ENCODE results near the gene TAMALIN.

TAMALIN gene

GRCh38 chr12:52038447-52038846 is 31.7 kb downstream of the TAMALIN start:
- FAIRE-seq: no peak

- no peak for FAIRE-seq
Observed at GRCh38 chr12:52041035-52041434, 34.3 kb downstream of the TAMALIN start.

DNA sequence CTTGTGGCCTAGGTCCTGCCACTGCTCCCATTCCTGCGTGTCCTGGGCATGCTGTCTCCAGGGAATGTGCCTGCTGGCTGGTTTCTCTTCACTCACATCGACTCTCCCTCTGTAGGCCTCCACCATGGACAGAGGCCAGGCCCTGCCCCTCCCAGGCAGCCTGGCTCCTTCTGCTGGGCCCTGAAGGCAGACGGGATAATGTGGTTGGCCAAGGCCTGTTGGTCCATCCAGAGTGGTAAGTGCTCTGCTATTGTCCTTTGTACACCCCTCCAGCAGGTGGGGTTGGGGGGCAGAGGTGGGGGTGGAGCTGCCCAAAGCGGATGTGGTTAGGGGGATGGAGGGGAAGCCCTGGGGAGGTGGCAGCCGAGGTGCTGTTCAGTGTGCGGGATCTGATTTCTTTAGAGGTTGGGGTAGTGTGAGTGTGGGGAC is 35.0 kb downstream of the TAMALIN start:
- FAIRE-seq: no peak

DNA sequence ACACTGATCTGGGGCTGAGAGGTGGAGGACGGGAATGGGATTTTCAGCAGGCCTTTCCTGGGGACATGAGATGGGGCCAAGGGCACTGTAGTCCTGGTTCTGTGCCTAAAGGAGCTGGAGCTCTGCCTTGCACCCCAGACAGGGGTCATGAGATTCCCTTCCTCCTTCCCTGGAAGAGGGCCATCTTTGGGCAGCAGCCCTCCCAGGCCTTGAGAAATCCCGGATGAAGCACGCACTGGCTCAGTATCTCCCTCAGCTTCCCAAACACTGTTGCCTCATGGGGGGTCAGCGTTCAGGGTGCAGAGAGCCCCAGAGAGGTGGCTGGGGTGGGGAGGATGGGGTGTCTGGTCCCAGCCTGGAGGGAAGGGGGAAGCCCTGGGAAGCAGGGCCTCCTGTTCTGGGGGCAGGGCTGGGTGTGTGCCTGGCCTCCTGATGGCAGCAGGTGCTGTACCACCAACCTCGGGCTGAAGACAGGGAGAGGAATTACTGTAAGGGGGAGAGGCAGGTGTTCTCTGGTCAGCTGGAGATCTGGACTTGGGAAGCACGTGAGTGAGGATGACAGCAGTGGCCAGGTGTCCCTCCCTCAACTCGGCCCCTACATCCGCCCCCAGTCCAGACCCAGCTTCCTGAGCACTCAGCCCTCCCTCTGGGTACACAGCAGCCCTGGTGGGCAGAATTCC is 36.1 kb downstream of the TAMALIN start:
- no peak for FAIRE-seq

GRCh38 chr12:52043386-52044212 is 36.9 kb downstream of the TAMALIN start:
- no peak for FAIRE-seq

DNA sequence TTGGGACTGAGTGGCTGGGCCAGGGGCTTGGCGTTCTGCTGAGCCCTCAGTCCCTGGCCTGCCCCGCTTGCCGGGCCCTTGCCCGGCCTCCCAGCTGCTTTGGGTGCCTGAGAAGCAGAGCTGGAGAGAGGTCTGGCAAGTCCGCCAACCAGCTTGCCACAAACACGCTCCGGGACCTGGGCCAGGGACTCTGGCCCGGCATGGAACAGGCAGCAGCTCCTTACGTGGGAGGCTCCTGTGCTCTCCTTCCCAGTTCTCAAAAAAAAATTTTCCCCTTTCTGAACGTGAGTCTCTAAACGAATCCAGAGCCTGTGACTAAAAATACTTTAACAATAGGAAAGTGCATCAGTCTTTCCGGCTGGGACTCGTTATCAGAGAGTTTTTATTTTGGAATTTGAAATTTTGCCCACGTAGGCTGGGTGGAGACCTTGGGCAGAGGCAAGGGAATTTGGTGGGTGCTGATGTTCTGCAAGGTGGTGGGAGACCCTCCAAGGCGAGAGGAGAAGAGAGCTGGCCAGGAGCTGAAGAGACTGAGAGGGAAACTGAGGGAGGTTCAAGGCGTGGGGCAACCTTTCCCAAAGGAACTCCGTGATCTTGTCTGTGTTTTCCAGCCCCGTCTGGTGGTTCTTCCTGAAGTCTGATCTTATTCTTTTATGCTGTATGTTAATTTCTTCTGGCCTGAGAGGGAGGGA is 37.7 kb downstream of the TAMALIN start:
- FAIRE-seq: no peak

- FAIRE-seq: no peak
Observed at GRCh38 chr12:52045794-52046199, 39.1 kb downstream of the TAMALIN start.

- FAIRE-seq: no peak
Observed at GRCh38 chr12:52046859-52047258, 40.1 kb downstream of the TAMALIN start.

GRCh38 chr12:52049286-52049685 is 42.5 kb downstream of the TAMALIN start:
- FAIRE-seq: no peak

DNA sequence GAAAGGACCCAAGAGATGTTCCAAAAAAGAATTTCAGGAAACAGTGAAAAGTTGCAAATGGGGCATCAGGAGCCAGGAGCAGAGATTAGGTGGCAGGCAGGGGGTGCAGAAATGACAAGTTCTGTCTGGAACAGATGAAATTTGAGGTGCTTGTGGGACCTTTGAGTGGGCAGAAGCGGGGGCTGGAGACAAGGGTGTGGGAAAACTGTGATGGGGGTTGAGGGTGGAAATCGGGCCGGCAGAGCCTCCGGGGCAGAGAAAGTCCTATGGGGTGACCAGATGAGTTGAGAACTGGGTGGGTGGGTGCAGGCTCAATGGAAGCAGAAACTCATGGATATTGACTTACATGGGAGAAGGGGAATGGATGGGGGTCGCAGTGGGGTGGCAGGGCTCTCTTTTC is 42.9 kb downstream of the TAMALIN start:
- no peak for FAIRE-seq

DNA sequence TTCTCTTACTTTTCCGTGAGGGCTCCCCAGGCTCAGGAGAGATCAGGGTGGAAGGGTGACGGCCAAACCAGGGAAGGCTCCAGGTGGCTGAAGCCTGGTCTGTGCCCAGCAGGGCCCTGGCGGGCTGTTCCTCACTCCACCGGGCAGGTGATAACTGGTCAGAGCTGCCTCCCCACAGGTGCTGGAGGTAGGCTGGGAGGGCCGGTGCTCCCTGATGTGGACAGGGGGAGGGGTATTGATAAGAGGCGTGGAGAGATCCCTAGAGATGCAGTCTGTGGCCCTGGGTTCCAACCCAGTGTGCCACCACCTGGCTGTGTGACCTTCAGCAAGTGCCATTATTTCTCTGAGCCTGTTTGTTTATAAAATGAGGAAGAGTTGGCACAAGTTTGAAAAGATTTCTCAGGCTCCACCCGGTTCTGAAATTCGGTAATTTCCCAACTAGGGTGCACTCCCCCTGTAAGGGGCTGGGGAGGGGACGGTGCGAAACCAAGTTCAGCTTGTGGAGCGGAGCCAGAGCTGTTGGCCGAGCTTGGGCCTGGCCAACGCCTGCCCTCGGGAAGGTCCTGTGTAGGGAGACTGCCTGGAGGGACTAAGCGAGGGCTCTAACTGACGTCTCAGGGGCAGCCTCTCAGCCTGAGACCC is 43.5 kb downstream of the TAMALIN start:
- no peak for FAIRE-seq

GRCh38 chr12:52050758-52051541 is 44.2 kb downstream of the TAMALIN start, which contains the start of gene NR4A1:
Gene NR4A1, plus strand, starts transcription at chr12:52051442. Its CDS starts 2,887 bp downstream, at chr12:52054329.
- no peak for FAIRE-seq

DNA sequence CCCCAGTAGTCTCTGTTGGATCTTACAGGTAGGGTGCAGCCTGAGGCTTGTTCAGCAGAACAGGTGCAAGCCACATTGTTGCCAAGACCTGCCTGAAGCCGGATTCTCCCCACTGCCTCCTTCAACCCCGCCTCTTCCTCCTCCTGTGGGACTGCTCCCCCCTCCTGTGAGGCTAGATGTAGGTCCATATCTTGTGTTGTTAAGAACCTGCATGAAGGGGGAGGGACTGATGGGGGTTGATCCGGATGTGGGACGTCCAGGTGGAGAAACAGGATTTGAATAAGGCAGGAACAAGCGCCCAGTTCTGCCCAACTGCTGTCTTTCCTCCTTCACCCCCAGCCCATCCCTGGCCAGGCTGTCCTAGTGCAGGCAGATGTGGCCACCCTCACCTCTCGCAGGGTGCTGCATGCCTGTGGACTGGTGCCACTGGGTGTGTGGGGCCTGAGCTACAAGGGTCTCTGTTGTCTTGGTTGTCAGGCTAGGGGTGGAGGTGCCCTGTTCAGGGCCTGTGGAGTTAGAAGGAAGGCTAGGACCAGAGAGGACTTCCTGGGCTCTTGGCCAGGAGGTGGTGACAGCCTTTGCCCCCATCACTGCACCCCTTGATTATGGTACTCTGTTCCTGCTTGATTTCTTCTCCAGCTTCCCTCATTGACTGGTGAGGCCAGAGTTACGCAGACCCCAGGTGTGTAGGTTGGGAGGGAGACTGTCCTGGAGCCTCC is 45.9 kb downstream of the TAMALIN start:
- no peak for FAIRE-seq

GRCh38 chr12:52053536-52054209 is 46.9 kb downstream of the TAMALIN start:
- FAIRE-seq: no peak

GRCh38 chr12:52054231-52054832 is 47.6 kb downstream of the TAMALIN start:
- no peak for FAIRE-seq

DNA sequence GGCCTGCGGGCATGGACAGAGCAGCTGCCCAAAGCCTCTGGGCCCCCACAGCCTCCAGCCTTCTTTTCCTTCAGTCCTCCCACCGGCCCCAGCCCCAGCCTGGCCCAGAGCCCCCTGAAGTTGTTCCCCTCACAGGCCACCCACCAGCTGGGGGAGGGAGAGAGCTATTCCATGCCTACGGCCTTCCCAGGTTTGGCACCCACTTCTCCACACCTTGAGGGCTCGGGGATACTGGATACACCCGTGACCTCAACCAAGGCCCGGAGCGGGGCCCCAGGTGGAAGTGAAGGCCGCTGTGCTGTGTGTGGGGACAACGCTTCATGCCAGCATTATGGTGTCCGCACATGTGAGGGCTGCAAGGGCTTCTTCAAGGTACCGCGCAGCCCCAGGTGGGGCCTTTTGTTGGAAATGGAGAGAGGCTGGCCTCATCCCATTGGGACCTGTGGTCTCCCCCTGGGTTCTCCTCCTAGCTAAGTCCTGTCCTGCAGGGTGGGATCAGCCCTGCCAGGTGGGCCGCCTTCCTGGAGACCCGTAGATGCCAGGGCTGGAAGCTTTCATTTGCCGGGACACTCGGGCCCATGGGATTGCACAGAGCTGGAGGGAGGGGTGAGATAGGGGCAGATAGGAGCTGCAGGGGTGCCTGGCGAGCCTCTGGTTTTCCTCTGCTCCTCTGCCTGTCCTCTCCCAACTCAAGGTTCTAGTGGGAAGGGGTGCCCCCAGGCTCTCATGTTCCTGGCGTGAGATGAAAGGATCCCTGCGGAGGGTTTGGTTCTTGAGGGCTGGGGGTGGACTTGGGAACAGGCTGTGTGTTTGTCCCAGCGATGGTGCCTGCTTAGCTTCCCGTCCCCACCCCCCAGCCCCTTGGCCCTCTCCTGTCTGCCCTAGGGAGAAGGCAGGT is 48.3 kb downstream of the TAMALIN start:
- no peak for FAIRE-seq

DNA sequence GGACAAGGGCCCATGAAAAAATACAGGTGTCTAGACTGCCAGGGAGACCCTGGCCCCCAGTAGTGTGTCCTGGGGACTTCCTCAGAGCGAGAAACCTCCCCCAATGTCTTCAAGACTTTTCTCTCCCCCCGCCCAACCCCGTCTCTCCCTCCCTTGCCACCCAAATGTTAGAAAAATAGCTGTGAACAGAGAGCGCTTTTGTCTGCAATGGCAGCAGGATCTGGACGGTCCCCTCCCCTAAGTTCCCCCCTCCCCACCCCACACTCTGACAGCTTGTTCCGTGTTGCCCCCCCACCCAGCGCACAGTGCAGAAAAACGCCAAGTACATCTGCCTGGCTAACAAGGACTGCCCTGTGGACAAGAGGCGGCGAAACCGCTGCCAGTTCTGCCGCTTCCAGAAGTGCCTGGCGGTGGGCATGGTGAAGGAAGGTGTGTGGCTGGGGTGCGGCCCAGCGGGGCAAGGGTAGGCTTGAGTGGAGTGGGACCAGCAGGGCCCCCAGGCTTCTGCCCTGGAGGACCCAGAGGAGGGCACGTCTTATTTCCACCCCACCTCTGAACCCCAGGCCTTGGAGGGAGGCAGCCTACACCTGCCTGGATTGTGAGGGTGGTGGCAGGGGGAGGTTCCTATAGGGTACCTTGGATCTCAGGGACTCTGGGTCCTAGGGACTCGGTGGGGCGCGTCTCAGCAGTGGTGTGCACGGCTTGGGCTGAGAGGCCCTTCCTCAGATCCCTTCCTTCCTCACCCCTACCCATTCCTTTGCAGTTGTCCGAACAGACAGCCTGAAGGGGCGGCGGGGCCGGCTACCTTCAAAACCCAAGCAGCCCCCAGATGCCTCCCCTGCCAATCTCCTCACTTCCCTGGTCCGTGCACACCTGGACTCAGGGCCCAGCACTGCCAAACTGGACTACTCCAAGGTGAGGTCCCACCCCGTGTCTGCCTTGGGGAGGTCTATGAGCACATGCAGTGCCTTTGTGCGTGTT is 49.3 kb downstream of the TAMALIN start:
- no peak for FAIRE-seq
